Superior temporal gyrus (tissue), 1 donor: Measurements from ENCODE around the gene ASTN2.

Source experiments
- DNase-seq: peaks from one replicate; pipeline ENCODE4 v3.0.0-alpha.2; 2016; ENCODE audit errors: extremely low spot score

ASTN2 gene

DNA sequence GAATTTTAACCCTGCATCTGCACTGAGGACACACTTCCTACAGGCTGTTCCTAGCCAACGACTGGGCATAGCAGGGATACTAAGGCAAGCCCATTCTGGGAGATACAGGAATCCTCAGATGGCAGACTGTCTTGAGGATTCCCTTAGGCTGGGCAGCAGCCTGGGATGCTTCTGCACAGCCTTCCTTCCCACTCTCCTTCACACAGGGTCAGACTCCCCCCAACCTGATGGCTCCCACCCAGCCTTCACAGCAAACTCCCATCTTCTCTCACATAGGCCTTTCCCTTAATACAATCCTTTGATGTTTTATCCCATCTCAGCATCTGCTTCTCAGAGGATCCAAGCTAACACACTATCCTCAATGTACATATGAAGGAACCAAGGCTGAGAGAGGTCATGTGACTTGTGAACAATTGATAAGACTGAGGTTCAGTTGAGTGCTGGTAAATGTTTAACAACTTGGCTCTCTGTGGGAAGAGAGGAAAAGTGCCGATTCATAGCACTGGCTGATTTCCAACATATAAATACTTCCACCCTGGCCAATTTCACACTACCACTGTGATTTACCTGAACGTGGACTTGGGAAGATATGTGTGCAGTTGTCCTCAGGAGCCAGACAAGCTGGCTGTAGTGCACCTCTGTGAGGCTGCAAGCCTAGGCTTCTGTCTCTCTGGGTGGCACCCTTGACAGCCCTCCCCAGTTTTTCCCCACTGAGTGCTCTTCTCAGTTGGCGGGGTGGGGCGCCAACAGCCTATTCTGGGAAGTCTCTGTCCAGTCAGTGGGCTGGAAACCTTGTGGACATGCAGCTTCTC is 848.0 kb downstream of the ASTN2 start:
- no peak for DNase-seq

DNA sequence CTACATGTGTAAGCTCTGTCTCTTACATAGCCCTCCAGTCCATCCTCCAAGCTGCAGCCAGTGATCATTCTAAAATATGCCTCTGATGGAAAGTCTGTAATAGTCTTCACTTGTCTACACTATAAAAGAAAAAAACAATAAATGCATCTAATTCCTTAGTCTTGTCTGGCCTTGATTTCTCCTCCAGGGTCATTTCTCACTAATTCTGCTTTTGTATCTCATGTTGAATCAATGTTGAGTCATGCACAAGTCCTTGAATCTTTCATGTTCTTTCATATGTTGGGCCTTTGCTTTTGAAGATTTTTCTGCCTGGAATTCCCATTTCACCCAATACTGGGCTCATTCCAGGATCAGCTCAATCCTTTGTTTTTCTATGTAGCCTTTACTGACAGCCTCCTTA is 848.9 kb downstream of the ASTN2 start:
- no peak for DNase-seq

DNA sequence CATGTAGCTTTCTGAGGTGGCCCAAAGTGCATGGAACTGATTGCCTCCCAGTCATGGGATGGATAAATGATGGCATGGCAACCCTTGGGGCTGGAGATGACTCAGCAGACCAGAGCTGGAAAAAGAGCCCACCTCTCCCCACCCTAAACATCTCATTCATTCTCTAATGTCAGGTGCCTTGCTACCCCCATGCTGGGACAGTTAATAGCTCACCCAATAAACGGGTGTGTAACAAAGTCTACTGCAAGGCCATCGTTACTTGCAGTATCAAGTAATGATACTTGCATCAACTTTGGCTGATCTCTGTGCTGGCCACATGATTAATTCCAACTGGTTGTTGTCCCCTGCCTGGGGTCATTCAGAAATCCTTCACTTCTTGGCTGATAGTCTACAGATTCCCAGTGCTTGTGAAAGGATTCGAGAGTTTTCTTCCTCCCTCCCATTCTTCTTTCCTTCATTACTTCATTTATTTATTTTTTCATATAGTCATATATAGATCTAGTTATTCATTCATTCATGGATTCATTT is 850.5 kb downstream of the ASTN2 start:
- DNase-seq: no peak

DNA sequence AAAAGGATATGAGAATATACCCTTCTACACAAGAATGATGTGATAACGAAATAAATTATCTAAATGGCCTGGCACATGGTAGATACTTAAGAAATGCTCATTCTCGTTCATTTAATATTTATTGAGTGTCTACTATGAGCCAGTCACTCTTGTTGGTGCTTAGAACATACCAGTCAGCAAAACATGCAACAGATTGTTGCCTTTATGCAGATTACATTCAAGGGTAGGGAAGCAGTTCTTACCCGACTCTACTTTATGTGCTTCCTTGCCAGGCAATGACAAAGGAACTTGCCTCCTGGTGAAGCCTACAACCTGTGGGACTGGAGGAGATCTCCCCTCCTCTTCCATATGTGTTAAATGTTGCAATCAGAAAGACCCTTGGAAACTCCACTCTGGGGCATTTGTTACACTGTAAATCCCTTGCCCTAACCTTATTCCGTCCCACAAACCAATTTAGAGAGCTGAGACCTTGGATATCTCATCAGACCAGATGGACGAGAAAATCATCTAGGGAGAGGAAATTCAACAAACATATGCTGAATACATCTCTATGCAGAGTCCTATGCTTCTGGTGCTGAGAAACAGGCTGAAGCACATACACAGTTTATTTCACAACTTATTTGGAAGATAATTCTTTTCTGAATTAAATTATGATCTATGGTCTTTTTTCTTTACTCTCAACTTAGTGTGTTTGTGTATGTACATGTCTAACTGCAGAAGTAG is 855.9 kb downstream of the ASTN2 start:
- DNase-seq: no peak

DNA sequence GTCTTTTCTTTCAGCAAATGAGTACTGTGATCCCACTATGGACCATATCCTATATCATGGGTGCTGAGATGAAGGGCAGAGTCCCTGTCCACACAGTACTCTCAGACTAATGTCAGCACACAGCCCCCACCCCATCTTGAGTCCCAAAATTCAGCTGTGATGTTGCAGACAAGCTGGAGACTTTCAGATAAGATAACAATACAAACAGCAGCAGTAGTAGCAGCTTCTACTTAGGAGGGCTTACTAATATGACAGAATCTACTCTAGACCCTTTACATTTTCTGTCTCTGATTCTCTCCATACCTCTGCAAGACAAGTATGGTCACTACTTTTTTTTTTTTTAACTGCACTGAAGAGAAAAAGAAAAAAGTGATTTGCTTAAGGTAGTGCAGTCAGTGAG is 856.8 kb downstream of the ASTN2 start:
- DNase-seq: no peak

DNA sequence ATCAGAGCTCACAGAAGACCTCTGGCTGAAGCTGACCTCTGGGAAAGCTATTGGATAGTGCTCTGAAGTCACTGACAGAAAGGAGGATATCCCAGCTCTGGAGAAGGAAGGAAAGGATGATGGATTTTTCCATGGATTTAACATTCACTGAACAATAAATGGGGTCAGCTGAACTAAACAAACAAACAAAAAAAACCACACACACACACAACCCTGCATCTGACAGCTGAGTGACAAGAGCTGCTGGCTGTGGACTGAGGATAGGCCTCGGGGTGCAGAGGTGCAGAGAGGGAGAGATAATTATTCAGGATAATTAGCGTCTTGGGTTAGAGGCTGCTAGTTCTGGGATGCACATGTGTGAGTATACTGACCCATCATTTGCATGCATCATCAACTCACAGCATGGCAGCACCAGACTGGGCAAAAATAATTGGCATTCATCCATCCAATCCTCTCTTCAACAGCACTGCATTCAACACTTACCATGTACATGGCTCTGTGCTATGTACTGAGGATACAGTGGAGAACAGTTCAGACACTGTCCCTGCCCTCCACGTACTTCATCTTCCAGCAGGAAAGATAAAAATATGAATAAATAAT is 859.2 kb downstream of the ASTN2 start:
- DNase-seq: no peak

DNA sequence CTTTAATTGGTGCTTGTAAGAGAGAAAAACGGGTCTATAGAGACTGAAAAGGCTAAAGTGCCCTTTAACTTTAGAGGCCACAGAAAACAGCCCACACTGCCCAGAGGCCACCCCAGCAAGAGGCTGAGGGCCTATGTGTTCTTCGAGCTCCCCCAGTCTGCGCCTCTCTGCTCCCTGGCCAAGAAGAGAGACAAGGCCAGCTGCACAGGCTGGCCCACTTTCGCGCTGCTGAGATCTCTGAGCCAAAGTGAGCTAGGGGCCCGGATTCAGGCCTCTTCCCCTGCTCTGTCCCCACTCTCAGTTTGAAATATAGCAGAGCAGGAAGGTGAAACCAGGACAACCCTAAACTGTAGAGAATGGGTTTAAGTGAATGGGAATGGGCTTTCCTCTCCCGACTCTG is 859.7 kb downstream of the ASTN2 start:
- no peak for DNase-seq

DNA sequence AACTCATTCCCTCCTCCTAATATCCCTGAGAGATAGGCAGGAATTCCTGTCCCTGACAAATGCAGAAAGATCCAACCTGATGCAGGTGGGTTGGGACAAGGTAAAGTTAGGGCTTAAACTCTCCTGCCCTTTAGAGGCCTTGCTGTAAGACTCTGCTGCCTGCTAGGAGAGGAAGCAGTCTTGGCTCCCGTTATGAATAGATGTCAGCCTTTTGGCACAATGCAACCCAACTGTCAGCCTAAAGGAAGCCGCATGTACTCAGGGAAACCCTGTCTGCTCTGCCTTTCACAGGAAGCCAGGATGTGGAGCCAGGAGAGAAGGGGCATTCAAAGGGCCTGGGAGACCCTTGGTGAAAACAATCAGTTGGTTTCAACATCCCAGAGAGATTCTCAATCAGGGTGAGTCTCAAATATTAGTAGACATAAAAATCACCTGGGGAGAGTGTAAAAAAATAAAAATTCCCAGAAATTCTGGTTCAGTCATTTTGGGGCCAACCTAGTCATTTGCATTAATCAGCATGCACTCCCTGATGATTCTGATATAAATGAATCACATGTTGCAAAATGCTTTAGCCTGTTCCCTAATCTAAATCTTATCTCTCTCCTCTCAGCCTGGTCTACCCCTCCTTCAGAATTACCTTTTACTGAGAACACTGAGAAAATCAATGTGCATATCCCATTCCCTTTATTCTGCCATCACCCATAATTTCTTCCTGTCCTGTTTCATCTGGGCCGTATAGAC is 864.0 kb downstream of the ASTN2 start:
- DNase-seq: no peak

DNA sequence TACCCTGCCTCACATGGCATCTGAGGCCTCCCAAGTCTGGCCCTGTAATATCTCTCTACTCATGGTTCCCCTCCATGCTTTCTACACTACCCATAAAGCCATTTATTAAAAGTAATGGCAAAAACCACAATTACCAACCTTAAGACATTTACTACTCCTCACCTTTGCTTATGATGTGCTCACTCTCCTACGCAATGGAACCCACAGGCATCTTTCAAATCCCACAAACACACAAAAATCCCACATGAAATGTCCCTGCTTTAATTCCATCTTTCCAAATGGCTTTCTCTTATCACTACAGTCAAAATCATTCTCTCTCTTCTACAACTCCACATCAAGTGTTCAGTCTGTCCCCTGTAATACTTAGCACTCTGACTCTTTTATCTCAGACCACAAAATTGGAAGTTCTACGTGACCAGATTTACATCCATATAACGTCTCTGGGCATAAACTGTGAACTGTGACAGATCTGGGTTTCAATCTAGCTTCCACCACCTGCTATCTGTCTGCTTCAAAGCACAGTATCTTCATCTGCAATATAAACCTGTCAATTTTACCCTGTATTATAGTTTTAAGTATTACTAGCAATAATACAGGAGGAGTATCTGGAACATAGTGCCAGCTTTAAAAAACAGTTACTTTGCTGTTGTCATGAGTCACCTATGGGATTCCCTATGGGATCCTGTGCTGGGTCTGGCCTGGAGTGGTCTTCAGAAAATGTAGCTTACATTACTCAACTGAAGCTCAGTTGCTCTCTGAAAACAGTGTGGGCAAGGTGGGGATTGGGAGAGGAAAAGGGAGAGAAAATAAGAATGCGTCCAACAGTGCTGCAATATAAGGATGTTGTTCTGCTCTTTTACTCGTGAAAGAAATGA is 864.8 kb downstream of the ASTN2 start:
- DNase-seq: no peak

DNA sequence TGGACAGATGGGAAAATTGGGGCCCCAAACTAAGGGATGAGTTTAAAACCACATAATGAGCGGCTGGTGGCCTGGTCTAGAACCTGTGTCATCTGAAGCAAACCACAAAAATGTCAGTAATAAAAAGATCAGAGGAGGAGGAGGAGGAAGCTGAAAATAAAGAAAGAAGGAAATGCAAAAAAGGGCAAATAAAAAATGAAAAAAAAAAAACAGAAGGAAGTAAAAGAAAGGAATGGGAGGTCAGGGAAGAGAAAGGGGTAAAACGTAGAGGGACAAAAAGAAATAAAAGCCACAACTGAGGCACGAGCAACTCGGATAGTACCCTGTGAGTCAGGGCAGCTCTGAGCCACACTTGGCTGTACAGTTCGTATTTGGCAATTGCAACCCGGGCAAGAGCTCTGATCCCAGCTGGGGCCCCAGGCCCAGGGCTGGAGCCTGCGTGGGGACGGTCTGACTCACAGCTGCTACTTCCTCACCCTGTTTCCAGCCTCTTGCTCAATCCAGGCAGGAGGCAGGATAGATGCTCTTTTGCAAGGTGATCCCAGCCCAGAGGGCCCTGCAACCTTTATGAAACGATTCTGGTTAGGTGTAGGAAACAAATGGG is 865.7 kb downstream of the ASTN2 start:
- no peak for DNase-seq

DNA sequence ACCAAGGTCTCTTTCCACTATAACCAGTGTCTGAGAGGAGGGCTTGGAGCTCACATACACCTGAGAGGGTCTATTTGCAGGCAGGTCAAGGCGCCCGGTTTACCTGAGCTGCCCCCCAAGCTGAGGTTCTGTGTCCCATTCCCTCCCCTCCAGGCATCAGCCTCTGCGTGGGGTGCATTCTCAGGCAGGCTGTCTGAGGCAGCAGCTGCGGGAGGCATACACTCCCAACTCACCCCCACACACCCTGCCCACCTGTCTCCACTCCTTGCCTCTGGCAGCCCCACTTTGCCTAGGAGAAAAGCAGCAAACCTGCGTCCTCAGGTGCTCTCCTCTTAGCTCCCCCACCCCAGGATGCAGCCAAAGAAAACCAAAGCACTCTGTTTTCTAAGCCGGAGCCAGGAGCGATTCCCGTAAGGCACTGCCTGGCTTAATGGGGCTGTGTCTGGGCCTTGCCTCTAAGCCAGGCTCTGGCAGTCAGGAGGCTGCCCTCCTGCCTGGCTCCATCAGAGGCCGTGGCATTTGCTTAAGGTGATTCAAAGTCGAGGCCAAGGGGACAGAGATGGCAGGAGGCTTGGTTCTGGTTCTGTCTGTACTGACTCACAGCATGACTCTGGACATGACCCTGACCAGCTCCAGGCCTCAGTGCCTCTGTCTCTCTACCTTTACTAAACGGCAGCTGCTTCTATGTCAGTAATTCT is 867.0 kb downstream of the ASTN2 start:
- DNase-seq: no peak

DNA sequence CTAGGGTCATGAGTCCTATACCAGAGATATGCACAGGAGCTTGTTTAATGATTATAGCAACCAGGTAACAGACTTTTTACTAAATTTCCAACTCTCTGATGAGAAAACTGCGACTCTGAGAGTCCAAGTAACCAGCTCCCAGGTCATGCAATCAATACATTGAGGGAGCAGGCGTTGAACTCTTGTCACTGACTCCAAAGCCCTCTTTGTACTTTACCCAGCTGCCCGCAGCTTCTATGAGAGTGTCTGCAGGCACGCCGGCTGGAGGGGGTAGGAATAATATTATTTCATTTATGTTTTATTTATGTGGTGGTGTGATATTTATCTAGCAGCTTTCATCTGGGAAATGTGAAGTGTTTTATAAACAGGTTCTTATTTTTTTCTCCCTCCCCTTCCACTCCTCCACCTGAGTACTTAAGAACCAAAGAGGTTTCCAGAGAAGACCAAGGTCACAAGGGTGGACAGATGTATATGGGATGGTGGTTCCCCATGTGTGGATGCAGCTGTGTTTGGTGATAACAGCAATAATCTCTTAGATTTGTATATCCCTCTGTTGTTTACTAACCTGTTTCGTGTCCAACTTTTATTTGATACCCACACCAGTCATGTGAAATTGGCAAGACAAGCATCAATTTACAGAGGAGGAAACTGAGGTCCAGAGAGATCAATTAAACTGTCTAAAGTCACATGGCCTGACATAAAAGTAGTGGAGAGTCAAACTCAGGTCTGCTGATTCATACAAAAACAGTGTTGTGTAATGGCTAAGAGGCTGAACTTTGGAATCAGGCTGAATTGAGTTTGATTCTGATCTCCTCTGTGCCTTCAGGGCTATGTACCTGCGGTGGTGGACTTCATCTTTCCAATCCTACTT is 867.9 kb downstream of the ASTN2 start:
- no peak for DNase-seq

DNA sequence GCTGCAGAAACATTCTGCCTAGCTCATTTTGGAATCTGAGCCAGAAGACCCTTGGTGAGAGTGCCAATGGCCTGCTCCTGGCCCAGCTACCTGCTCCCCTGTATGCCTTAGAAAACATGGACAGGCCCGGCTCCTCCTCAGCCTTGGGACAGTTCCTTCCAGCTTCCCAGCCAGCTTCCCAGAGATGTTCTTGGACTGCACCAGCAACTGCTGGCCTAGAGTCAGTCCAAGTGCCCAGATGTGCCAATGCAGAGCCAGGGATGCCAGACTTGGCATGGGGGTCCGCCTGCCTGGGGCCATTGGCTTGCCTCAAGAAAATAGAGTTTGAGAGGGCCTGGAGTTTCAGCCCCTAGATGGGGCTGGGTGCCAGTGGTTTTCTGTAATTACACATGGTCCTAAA is 870.0 kb downstream of the ASTN2 start:
- no peak for DNase-seq

DNA sequence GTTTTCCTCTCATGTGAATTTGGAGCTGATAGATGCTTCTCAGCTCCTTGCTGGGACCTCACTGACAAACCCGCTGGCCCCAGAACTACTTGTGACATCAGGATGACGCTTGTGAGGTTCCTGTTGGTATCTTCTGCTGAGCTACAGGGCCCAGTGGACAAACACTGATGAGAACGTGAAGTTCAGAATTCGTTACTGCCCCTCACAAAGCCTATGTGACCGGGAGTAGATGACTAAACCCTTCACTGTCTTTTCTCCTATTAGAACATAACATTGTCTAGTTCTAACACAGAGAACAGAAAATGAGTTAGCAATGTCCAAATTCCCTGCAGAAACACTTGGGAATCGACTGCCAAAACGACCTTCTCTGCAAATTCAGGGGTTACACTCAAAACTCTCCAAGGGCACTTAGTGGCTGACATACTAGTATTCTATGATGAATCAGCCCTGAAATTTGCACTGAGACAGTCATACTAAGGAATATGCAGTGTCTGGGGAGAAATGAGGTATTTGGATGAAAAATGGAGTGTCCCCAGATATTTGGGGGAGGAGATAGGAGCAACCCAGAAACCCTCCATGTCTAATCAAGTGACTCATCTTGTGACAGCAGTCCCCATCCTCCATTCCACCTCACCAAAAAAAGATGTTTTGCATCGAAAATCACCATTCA is 871.0 kb downstream of the ASTN2 start:
- no peak for DNase-seq

DNA sequence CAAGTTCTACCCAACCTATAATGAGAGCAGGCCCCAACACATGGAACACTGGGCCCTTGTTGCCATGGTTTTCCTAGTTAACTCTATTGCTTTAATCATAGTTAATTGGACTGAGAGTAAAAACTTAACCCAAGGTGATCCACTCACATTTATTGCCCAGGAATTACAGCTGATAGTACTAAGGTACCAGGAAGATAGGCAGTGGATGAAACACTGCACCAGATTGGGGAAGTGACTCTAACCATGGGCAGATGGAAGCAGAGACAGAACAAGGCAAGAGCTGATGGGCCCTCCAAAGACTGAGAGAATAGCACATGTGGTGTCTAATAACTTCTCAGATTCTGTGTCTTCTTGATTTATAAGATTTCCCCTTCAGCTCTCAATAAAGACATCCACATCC is 873.5 kb downstream of the ASTN2 start:
- DNase-seq: no peak

DNA sequence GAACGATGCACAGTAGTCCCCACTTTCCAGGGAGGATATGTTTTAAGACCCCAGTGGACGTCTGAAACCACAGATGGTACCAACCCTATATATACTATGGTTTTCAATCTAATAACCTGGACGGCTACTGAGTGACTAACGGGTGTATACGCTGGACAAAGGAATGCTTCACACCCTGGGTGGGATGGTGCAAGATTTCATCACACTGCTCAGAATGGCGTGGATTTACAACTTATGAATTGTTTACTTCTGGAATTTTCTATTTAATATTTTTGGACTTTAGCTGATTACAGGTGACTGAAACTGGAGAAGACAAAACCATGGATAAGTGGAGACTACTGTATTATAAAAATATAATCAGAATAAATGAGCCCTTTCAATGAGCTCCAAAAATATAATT is 875.3 kb downstream of the ASTN2 start:
- no peak for DNase-seq

DNA sequence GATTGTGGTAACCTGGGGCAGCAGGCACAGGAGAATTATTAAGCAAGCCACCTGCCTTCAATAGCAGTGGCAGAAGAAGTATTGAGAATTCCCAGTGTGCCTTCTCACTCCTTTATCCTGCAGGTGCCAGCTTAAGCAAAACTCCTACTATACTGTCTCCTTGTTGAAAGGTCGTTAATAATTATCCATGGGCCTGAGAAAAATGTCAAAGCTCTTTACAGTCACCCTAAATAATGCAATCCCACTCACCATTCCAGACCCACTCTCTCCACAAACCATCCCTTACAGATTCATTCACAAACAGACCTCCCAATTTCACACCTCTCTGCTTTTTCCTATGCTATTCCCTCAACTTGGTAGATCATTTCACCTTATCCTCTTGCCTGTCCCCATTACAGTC is 889.2 kb downstream of the ASTN2 start:
- no peak for DNase-seq

DNA sequence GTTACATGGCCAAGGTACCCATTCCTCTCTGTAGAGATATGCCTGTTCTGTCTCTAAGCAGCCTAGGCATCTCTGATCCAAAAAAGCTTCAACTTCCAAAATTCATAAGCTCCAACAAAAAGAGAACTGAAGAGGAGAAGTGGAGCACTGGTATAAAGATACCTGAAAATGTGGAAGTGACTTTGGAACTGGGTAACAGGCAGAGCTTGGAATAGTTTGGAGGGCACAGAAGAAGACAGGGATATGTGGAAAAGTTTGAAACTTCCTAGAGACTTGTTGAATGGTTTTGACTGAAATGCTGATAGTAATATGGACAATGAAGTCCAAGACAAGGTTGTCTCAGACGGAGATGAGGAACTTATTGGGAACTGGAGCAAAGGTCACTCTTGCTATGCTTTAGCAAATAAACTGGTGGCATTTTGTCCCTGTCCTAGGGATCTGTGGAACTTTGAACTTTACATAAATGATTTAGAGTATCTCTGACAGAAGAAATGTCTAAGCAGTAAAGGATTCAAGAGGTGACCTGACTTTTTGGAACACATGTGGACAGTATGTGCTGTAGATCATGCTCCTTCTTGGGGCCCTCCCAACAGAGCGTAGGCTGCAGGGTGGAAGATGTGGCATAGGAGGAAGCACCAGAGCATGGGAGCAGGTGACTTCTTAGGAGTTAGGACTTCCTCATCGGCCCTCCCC is 889.9 kb downstream of the ASTN2 start:
- DNase-seq: no peak
